Left hindlimb (tissue), 1 donor: ENCODE results near the gene IQGAP2.

Experiments
- DNase-seq: peaks from one replicate; pipeline ENCODE4 v3.0.0-alpha.2; 2018

Gene IQGAP2

DNA sequence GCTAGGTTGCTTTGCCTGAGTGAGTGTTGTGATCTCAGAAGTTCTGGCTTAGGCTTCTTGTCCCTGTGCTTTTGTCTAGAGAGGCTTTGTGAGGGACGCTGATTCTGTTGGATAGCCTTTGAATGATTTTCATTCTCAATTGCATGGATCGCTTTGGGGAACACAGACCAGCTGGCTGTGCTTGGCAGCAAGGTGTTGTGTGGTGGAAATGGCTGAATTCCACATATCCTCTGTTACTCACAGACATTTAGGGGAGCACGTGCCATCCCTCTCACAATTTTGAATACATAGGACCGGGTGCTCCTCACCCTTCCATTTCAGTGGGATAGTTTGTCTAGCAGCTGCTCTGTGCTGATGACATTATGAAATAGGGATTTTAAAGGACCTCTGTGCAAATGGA is 76.2 kb downstream of the IQGAP2 start:
- no peak for DNase-seq

DNA sequence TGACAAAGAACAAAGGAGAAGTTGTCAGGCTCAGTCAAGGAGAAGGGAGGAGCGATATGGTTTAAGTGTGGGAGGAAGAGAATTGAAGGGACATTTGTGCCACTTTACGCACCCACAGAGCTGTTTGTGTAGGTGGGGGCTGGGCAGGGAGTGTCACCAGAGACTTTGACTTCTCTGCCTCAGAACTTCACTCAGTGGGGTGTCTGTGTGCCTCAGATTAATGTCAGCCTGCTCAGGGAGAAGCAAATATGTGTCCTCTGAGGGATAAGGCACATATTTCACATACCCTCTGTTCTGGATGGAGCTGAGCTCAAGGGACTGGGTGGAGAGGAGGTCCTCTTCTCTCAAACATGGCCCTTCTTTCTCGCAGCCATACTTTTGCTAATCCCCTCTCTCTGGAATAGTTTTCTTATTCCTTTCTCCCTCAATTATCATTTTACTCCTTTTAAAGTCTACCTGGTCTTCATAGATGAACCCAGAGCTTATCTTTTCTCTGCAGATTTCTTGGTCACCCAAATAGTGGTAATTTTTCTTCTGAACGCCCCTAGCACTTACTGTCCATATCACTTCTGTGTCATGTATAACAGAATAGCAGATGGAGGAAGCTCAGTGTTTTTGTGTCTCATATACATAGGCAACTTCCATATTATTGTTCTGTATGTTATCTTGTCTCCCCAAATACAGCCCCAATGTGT is 77.0 kb downstream of the IQGAP2 start:
- no peak for DNase-seq

DNA sequence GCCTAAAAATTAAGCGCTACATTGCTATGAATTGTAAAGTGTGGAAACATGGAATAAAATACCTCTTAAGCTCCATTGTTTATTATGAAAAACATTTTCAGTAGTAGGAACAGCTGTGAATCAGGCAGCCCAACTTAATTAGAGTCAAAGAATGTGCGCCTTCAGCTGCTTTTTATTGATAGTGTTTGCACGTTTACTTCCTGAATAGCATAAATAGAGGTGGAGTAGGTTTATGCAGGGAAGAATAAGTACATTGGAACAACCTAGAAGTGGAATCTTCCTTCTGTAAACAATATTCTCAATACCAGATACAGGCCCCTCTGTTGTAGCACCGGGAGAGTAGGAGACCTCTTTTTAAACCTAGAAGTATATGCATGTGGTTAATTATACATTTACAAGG is 79.9 kb downstream of the IQGAP2 start:
- DNase-seq = no peak

DNA sequence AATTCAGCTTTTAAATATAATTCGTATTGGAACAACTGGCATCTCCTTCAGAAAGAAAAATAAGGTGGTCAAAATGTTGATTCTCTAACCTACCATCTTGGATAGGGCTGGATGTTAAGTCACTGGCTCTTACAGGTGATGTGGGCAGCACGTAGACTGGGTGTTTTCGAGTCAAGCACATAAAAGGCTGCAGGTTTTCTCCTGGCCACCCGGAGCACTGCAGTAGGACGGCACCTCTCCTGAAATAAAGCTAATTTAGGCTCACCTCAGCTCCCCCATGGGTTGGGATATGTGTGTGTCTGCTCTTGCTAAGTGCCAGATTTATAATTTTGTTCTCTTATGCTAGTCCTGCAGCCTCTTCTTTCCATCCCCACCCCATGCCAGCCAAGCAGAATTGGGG is 80.3 kb downstream of the IQGAP2 start:
- no peak for DNase-seq

DNA sequence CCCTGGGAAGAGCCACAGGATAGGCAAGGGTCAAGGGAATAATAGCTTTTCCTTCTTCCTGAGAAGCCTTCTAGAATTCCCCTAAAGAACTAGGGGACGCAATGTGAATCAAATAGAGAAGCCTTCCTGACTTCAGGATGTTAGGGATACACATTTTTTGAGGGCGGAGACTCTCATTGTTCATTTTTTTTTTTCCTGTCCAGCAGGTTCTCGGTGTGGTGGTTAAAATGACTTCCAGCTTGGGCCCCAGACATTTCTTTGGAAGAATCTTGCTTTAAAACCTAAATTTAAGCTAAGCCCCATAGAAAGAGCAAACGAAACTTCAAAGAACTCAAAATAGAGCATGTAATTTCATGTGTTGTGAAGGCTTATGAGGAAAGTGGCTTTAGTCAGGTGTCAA is 80.8 kb downstream of the IQGAP2 start:
- no peak for DNase-seq

GRCh38 chr5:76485511-76485910 is 82.4 kb downstream of the IQGAP2 start:
- no peak for DNase-seq

GRCh38 chr5:76487386-76487785 is 84.3 kb downstream of the IQGAP2 start:
- DNase-seq = no peak

GRCh38 chr5:76487821-76488220 is 84.7 kb downstream of the IQGAP2 start:
- no peak for DNase-seq

DNA sequence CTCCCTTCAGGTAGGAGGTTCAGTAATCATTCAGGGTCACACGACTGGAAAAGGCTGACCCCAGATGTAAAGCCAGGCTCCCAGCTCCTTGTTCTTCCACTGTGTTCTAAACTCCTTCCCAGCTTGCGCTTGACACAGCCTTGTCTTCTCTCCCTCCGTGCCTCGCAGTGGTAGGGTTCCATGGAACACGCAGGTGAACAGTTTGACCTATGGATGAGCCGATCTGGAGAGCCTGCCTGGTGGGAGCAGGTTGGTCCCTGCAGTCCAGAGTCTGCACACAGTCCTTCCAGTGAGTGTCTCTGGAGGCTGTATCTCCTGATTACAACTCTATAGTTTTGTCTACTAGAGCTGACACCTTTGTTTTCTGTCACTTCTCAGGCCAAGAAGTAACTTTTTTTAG is 85.9 kb downstream of the IQGAP2 start:
- DNase-seq = no peak

- no peak for DNase-seq
Measured at GRCh38 chr5:76489877-76490688, 87.0 kb downstream of the IQGAP2 start.

DNA sequence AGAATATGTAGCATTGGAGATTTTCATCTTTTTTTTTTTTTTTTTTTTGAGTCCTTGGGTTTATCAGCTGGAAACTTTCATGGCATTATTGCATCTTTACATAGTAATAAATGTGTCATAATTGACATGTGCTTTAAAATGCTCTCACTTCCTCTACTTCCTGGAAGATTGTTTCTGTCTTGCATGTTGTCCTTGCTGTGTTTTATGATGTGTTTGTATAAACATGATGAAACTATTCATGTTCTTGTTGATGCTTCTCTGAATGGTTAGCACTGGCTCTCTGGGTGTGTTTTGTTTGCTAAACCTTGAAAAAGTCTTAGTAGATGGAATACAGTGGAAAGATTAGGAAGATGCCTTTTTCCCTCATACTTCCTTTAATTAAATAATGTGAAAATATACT is 87.9 kb downstream of the IQGAP2 start:
- DNase-seq = no peak

- no peak for DNase-seq
Measured at GRCh38 chr5:76492819-76493189, 89.7 kb downstream of the IQGAP2 start.

GRCh38 chr5:76493190-76493837 is 90.2 kb downstream of the IQGAP2 start:
- no peak for DNase-seq

DNA sequence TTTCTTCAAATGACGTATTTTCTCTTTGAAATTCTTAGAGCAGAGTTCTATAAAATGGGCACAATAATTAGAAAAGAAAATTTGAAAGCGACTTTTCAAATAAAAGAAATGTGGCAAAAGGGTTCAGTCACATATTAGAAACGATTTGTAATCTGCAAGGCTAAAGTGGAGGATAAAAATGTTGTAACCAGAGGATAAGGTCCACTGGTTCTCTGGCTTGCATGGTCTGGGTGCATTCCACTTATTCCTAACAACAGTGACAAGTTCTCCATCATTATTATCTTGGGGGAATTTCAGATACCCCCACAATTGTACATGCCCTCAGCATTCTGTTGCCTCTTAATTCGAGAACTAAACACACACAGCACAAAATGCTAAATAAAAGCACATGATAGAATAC is 91.1 kb downstream of the IQGAP2 start:
- no peak for DNase-seq

GRCh38 chr5:76495870-76496269 is 92.8 kb downstream of the IQGAP2 start:
- DNase-seq = no peak

DNA sequence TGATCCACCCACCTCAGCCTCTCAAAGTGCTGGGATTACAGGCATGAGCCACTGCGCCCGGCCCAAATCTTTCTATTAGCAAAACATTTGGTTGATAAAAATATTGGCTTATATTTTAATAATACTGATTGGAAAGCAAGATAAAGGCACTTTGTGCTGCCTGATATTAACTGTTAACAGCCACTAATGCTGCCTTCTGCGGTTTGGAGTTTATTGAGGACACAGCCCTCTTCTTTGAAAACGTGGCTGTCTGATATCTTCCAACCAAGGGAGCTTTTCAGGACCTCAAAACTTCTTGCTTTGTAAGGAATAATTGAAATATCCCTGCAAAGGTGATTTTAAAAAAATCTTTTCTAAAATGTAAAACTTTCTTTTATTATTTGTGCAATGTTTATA is 94.0 kb downstream of the IQGAP2 start:
- DNase-seq = no peak

DNA sequence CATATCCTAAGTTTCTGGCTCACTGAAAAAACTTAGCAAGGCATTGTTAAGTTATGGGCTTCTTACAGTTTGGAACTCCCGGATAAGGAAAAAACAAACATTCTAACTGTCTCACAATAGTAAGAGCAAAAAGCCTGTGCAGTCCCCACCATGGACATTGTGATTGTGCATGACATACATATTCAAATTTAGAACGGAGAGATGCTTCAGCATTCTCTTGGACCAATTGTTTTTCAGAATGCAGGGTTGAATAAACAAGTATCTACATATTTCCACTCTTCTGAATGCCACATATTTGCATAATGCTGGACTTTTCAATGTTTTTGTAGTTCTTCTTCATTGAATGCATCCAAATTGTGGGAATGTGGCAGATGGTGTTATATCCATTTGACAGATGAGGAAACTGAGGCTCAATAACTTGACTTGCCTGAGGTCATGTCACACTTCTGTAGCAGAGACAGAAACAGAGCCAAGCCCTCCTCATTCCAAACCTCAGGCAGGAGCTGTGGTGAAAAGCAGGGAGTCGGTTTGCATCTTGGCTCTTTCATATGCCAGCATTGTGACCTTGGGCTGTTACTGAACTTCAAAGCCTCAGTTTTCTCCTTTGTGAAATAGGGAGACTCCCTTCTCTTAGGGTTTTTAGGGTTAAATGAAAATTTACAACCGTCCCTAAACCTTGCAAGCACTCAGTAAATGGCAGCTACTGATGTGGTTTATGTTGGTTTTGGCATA is 95.1 kb downstream of the IQGAP2 start:
- no peak for DNase-seq

DNA sequence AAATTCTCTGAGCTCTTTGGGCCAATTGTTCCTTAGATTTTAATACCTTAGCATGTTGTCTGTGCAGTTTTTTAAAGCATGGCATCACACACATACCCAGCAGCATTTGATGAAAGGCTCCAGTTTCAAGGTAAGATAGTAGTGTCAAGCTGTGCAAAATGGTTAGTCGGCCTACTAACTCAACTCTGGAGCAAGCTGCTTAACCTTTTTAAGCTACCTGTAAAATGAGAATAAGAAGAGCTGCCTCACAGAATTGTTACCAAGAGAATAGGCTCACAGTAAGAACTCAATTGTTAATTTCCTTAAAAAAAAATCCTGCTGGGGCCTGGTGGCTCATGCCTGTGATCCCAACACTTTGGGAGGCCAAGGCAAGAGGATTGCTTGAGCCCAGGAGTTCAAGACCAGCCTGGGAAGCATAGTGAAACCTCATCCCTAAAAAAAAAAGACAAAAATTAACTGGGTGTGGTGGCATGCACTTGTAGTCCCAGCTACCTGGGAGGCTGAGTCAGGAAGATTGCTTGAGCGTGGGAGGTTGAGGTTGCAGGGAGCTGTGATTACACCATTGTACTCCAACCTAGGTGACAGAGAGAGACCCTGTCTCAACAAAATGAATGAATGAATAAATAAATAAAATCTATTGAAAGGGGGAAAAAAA is 96.5 kb downstream of the IQGAP2 start:
- no peak for DNase-seq

DNA sequence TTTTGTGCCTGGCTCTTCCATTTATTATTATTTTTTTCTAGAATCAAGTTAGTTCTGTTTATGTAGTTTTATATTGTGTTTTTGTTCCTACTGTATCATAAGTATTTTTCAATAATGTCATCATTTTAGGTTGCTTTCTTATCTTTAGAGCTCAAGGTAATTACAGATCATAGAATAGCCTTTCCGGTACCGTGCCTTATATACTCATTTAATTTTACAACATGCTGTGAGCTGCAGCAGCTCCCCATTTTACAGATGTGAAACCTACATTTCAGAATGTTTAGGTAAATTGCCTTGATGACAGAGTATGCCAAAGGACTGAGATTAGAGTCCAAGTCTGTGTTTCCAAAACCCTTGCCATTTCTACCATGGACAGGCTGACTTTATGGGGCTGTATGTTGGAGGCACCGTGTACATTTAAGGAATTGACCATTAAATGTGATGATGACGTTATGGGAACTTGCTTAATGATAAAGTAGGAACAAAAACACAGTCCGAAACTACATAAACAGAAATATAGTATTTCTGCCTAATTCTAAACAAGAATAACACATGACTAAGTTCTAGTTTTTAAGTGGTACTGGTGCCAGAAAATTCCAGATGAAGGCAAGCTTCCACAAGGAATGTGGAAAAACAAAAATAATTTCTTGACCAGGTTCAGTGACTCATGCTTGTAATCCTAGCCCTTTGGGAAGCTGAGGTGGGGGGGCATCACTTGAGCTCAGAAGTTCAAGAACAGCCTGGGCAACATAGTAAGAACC is 97.7 kb downstream of the IQGAP2 start:
- no peak for DNase-seq

DNA sequence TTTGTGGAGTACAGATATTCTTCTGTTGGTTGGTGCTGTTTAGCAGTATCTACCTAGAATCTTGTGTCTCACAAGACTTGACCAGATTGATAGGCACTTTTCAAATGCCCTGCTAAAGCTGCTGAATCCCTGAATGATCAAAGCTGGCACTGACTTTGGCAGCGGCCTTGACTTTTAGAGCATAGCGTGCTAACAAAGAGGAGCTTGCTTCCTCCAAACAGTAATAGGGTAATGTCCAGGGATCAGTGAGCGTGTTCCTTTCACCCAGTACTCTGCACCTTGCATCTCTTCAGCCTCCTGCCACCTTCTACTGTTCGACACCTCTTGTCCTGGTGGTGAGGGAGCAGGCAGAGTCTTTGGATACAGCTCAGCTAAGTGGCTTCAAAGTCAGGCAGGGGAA is 100.8 kb downstream of the IQGAP2 start:
- no peak for DNase-seq

GRCh38 chr5:76504901-76505564 is 101.9 kb downstream of the IQGAP2 start:
- no peak for DNase-seq

- no peak for DNase-seq
Measured at GRCh38 chr5:76513476-76513875, 110.4 kb downstream of the IQGAP2 start.
